Erythroblast (primary cell): ENCODE measurements around the gene RAD51D.

Experiments
- GATA1 ChIP-seq: IDR thresholded peaks from 2 replicates; pipeline ENCODE4 v1.6.1; 2011; ENCODE audit warnings: low read depth, mild to moderate bottlenecking, control low read depth, low read length, moderate library complexity
- POLR2A ChIP-seq: IDR thresholded peaks from 2 replicates; pipeline ENCODE4 v1.6.1; 2011; ENCODE audit warnings: mild to moderate bottlenecking, low read length

DNA sequence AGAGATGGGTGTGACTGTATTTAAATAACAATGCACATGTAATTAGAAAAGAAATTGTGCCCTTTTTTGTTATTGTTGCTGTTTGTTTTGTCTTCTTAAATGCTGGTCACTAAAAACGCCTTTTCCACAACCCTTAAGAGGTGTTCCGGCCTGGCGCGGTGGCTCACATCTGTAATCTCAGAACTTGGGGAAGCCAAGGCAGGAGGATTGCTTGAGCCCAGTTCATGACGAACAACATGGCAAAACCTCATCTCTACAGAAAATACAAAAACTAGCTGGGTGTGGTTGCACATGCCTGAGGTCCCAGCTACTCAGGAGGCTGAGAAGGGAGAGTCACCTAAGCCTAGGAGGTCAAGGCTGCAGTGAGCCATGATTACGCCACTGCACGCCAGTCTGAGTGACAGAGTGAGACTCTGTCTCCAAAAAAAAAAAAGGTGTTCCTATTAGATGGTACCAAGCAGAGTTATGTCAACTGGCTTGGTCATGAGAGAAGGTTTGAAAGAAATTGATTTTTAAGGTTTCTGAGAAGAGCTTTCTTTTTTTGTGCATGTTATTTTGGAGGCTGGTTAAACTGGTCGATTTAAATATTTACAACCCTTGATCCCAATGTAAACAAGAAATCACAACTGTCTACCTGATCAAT is 32.6 kb downstream of the RAD51D start:
- TF ChIP-seq POLR2A = no peak
- no peak for TF ChIP-seq GATA1
